ENCODE results near the gene BRDT. TPM values are rescaled to one million over a fixed set of nuclear protein-coding genes. Genes with fewer than 3 reads are reported as not detected.
"Not testable (repeated sequence)": the region's sequence is repeated elsewhere in the genome, so short reads cannot be mapped to it uniquely, and the experiment has no call there.

BRDT gene
- total RNA-seq, 2 donors from 2014 or later: 0.10 TPM; not detected in 1

GRCh38 chr1:91948501-91949355 lies 473 bp upstream of the BRDT start:
- Mint-ChIP-seq H3K36me3 (peaks cover 0 to 7% of the 10 kb centered on the region in 2 donors), H3K9me3 (peaks cover 0 to 7% of the 10 kb centered on the region in 2 donors), H3K27ac (no peak overlapping the region)
- ATAC-seq (peak; percentile 22 to 30), DNase-seq (ENCODE audit: low spot score in 2 of 2) (no peak)

- Mint-ChIP-seq H3K9me3 (peaks cover 0 to 7% of the 10 kb centered on the region in 2 donors), H3K27ac (no peak overlapping the region), H3K36me3 (peaks cover 0 to 7% of the 10 kb centered on the region in 2 donors)
- DNase-seq (ENCODE audit: low spot score in 2 of 2): no peak
- ATAC-seq: no peak
Measured at GRCh38 chr1:91952187-91952586, 3.0 kb downstream of the BRDT start.

GRCh38 chr1:91958926-91959325 lies 9.7 kb downstream of the BRDT start:
- no peaks in the 10 kb centered on the region for H3K36me3 Mint-ChIP-seq
- ATAC-seq (no peak), DNase-seq (ENCODE audit: low spot score in 2 of 2) (no peak)
- no peaks in the 10 kb centered on the region for H3K9me3 Mint-ChIP-seq
- H3K27ac Mint-ChIP-seq: no peak overlapping the region

GRCh38 chr1:91968334-91968733 lies 19.1 kb downstream of the BRDT start:
- Mint-ChIP-seq H3K36me3 (no peaks in the 10 kb centered on the region), H3K9me3 (no peaks in the 10 kb centered on the region), H3K27ac (no peak overlapping the region)
- DNase-seq (ENCODE audit: low spot score in 2 of 2): no peak
- ATAC-seq: no peak

- no peak overlapping the region for H3K27ac Mint-ChIP-seq
- ATAC-seq: no peak
- no peaks in the 10 kb centered on the region for H3K9me3 Mint-ChIP-seq
- no peaks in the 10 kb centered on the region for H3K36me3 Mint-ChIP-seq
- DNase-seq (ENCODE audit: low spot score in 2 of 2): no peak
Measured at GRCh38 chr1:91979383-91979782, 30.2 kb downstream of the BRDT start.

- ATAC-seq: no peak
- H3K9me3 Mint-ChIP-seq: no peaks in the 10 kb centered on the region
- DNase-seq (ENCODE audit: low spot score in 2 of 2): no peak
- H3K27ac Mint-ChIP-seq: no peak overlapping the region
- no peaks in the 10 kb centered on the region for H3K36me3 Mint-ChIP-seq
Measured at GRCh38 chr1:91980663-91981062, 31.5 kb downstream of the BRDT start.

GRCh38 chr1:91981996-91982609 lies 32.9 kb downstream of the BRDT start:
- DNase-seq (ENCODE audit: low spot score in 2 of 2) (no peak), ATAC-seq (peak in 1 of 2 donors; percentile 78)
- Mint-ChIP-seq H3K27ac (no peak overlapping the region), H3K36me3 (no peaks in the 10 kb centered on the region), H3K9me3 (no peaks in the 10 kb centered on the region)

GRCh38 chr1:91993256-91993655 lies 44.1 kb downstream of the BRDT start:
- DNase-seq (ENCODE audit: low spot score in 2 of 2) (no peak), ATAC-seq (no peak)
- Mint-ChIP-seq H3K36me3 (no peaks in the 10 kb centered on the region), H3K9me3 (no peaks in the 10 kb centered on the region), H3K27ac (no peak overlapping the region)

GRCh38 chr1:91997607-91998195 lies 48.5 kb downstream of the BRDT start:
- peak in 1 of 2 donors; percentile 41 for ATAC-seq

GRCh38 chr1:92004129-92004528 lies 54.9 kb downstream of the BRDT start:
- no peaks in the 10 kb centered on the region for H3K9me3 Mint-ChIP-seq
- DNase-seq (ENCODE audit: low spot score in 2 of 2) (no peak), ATAC-seq (no peak)

More at GRCh38 chr1:91997607-91998195, 48.5 kb downstream of the BRDT start:
- Mint-ChIP-seq H3K36me3 (no peaks in the 10 kb centered on the region), H3K27ac (no peak overlapping the region), H3K9me3 (no peaks in the 10 kb centered on the region)
- peak in 1 of 2 donors; percentile 25 for DNase-seq (ENCODE audit: low spot score in 2 of 2)

GRCh38 chr1:92013923-92014322 lies 64.7 kb downstream of the BRDT start:
- Mint-ChIP-seq H3K9me3 (no peaks in the 10 kb centered on the region), H3K27ac (no peak overlapping the region), H3K36me3 (no peaks in the 10 kb centered on the region)
- DNase-seq (ENCODE audit: low spot score in 2 of 2): no peak
- no peak for ATAC-seq

More at GRCh38 chr1:92004129-92004528, 54.9 kb downstream of the BRDT start:
- Mint-ChIP-seq H3K27ac (no peak overlapping the region), H3K36me3 (no peaks in the 10 kb centered on the region)

- DNase-seq (ENCODE audit: low spot score in 2 of 2) (no peak), ATAC-seq (peak; percentile 20 to 59)
- no peaks in the 10 kb centered on the region for H3K9me3 Mint-ChIP-seq
- no peaks in the 10 kb centered on the region for H3K36me3 Mint-ChIP-seq
- H3K27ac Mint-ChIP-seq: no peak overlapping the region
Measured at GRCh38 chr1:92016720-92017316, 67.6 kb downstream of the BRDT start.

GRCh38 chr1:92017656-92018055 lies 68.5 kb downstream of the BRDT start:
- H3K36me3 Mint-ChIP-seq: no peaks in the 10 kb centered on the region
- ATAC-seq (no peak), DNase-seq (ENCODE audit: low spot score in 2 of 2) (no peak)
- H3K9me3 Mint-ChIP-seq: no peaks in the 10 kb centered on the region
- no peak overlapping the region for H3K27ac Mint-ChIP-seq

- not testable (repeated sequence) for H3K9me3 Mint-ChIP-seq; ATAC-seq; DNase-seq (ENCODE audit: low spot score in 2 of 2); H3K27ac Mint-ChIP-seq
- H3K36me3 Mint-ChIP-seq: peaks cover 0 to 12% of the 10 kb centered on the region in 2 donors
Measured at GRCh38 chr1:92026042-92026441, 76.8 kb downstream of the BRDT start.

GRCh38 chr1:92026806-92027205 lies 77.6 kb downstream of the BRDT start:
- no peak for ATAC-seq
- DNase-seq (ENCODE audit: low spot score in 2 of 2): no peak
- Mint-ChIP-seq H3K36me3 (peaks cover 0 to 12% of the 10 kb centered on the region in 2 donors), H3K27ac (no peak overlapping the region), H3K9me3 (no peaks in the 10 kb centered on the region)

GRCh38 chr1:92029241-92029922 lies 80.2 kb downstream of the BRDT start:
- no peaks in the 10 kb centered on the region for H3K9me3 Mint-ChIP-seq
- no peak for ATAC-seq
- H3K27ac Mint-ChIP-seq: no peak overlapping the region
- DNase-seq (ENCODE audit: low spot score in 2 of 2): no peak
- peaks cover 0 to 12% of the 10 kb centered on the region in 2 donors for H3K36me3 Mint-ChIP-seq

Data from activated naive CD4-positive, alpha-beta T cell treated with anti-CD3 and anti-CD28 coated beads, Interleukin-2, amount 50 U/mL, for 72 hours (primary cell).